Measurements from ENCODE around the gene ADAM19.

ADAM19 gene

DNA sequence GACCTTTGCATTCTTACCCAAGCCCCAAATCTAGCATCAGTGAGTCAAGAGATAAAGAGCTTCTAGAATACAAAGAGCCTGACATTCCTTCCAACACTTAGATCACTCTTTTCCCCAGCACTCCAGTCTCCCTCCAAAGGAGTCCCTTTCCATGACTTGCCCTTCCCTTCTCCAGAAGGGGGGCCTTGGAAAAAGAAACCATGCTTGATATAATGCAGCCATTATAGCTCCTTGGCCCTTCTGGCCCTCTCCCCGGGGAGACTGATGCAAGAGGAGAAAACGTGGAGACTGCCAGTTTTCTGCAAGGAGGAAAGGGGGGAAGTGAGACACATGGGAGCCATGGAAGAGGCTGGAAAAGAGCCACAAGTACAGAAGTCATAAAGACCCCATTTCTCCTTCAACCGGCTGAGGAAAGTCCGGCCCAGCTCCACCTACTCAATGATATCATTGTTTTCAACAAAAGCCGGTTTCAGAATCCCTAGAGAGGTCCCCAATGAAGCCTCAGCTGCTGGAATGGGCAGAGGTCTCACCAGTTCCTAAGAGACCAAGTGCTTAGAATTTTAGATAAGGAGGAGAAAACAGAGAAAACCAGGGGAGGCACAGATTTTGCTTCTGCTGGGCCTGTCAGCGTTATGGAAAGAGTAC, 29.0 kb downstream of the ADAM19 start:
- TF ChIP-seq, protein P1, sequence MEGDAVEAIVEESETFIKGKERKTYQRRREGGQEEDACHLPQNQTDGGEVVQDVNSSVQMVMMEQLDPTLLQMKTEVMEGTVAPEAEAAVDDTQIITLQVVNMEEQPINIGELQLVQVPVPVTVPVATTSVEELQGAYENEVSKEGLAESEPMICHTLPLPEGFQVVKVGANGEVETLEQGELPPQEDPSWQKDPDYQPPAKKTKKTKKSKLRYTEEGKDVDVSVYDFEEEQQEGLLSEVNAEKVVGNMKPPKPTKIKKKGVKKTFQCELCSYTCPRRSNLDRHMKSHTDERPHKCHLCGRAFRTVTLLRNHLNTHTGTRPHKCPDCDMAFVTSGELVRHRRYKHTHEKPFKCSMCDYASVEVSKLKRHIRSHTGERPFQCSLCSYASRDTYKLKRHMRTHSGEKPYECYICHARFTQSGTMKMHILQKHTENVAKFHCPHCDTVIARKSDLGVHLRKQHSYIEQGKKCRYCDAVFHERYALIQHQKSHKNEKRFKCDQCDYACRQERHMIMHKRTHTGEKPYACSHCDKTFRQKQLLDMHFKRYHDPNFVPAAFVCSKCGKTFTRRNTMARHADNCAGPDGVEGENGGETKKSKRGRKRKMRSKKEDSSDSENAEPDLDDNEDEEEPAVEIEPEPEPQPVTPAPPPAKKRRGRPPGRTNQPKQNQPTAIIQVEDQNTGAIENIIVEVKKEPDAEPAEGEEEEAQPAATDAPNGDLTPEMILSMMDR (IDR thresholded peaks at IDR 0.05): no peak
- no peak overlapping the region for H3K9ac ChIP-seq
- H3K79me2 ChIP-seq: no peaks in the 10 kb centered on the region
- H3K27ac ChIP-seq: no peak overlapping the region
- H3K4me3 ChIP-seq (ENCODE audit: low read depth, low read length): no peak overlapping the region
- H3K27me3 ChIP-seq (ENCODE audit: control insufficient read depth, insufficient read depth, low read length): no peaks in the 10 kb centered on the region
- H3K9me3 ChIP-seq (ENCODE audit: control insufficient read depth, low read length): no peaks in the 10 kb centered on the region
- H2AFZ ChIP-seq: no peak overlapping the region
- H3K4me1 ChIP-seq: no peaks in the 10 kb centered on the region
- no peak overlapping the region for H3K4me2 ChIP-seq (ENCODE audit: low read length)
- H3K36me3 ChIP-seq (ENCODE audit: control insufficient read depth, insufficient read depth, low read length): no peaks in the 10 kb centered on the region

DNA sequence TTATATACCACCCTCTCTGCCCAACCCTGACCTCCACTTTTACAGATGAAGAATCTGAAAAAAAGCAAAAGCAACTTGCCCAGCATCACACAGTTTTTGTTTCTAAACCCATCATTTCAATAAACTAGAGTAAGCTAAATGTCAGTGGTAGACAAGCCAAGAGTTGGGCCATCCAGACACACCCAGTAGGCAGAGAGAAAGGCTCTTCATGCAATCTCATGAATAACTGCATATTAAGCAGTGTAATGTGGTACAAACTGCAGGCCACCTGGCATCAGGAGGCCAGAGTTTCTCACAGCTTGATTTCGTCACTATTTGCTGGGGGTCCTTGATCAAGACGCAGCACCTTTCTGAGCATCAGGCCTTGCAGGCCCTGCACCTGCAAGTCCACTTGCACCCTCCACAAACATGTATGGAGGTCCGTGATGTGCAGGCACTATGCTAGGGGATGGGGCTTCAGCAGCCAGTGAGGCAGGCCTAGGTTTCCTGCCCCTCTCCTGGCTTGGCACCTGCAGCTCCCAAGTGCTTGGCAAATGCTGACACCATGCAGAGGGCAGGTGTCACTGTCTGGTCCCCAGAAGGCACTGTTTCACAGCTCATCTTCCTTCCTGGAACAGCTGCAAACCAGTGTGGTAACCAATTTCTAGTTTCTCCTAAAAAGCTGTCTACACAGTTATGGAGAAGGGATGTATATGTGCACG, 29.8 kb downstream of the ADAM19 start:
- TF ChIP-seq, protein P1 (IDR thresholded peaks at IDR 0.05): no peak
- H3K27ac ChIP-seq: no peak overlapping the region

DNA sequence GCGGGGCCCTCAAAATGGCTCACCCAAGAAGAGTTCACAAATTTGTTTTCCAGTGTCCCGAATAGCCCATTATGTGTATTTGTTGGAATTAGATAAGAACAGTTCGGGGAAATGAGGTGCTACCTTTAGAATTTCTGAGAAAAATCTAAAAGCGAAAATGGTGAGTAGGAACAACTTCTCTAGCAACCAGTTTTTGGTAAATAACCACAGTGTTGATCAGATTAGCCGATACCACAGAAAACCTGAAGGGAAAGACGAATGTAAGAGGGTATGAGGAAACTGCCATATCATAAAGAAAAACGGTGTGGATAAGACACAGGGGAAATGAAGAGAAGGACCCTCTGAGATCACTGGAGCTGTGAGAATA, 31.0 kb downstream of the ADAM19 start:
- TF ChIP-seq, protein P1 (IDR thresholded peaks at IDR 0.05): no peak
- no peaks in the 10 kb centered on the region for H3K79me2 ChIP-seq
- H3K9me3 ChIP-seq (ENCODE audit: control insufficient read depth, low read length): no peaks in the 10 kb centered on the region
- no peaks in the 10 kb centered on the region for H3K27me3 ChIP-seq (ENCODE audit: control insufficient read depth, insufficient read depth, low read length)
- no peak overlapping the region for H3K4me3 ChIP-seq (ENCODE audit: low read depth, low read length)
- H3K27ac ChIP-seq: no peak overlapping the region
- no peaks in the 10 kb centered on the region for H3K4me1 ChIP-seq
- H3K4me2 ChIP-seq (ENCODE audit: low read length): no peak overlapping the region
- H3K36me3 ChIP-seq (ENCODE audit: control insufficient read depth, insufficient read depth, low read length): no peaks in the 10 kb centered on the region
- H2AFZ ChIP-seq: no peak overlapping the region
- no peak overlapping the region for H3K9ac ChIP-seq

More for the DNA sequence above, 29.8 kb downstream of the ADAM19 start:
- no peaks in the 10 kb centered on the region for H3K27me3 ChIP-seq (ENCODE audit: control insufficient read depth, insufficient read depth, low read length)
- no peaks in the 10 kb centered on the region for H3K79me2 ChIP-seq
- no peak overlapping the region for H3K9ac ChIP-seq
- H2AFZ ChIP-seq: no peak overlapping the region
- H3K9me3 ChIP-seq (ENCODE audit: control insufficient read depth, low read length): no peaks in the 10 kb centered on the region
- no peak overlapping the region for H3K4me2 ChIP-seq (ENCODE audit: low read length)
- H3K4me3 ChIP-seq (ENCODE audit: low read depth, low read length): no peak overlapping the region
- no peaks in the 10 kb centered on the region for H3K36me3 ChIP-seq (ENCODE audit: control insufficient read depth, insufficient read depth, low read length)
- no peaks in the 10 kb centered on the region for H3K4me1 ChIP-seq

DNA sequence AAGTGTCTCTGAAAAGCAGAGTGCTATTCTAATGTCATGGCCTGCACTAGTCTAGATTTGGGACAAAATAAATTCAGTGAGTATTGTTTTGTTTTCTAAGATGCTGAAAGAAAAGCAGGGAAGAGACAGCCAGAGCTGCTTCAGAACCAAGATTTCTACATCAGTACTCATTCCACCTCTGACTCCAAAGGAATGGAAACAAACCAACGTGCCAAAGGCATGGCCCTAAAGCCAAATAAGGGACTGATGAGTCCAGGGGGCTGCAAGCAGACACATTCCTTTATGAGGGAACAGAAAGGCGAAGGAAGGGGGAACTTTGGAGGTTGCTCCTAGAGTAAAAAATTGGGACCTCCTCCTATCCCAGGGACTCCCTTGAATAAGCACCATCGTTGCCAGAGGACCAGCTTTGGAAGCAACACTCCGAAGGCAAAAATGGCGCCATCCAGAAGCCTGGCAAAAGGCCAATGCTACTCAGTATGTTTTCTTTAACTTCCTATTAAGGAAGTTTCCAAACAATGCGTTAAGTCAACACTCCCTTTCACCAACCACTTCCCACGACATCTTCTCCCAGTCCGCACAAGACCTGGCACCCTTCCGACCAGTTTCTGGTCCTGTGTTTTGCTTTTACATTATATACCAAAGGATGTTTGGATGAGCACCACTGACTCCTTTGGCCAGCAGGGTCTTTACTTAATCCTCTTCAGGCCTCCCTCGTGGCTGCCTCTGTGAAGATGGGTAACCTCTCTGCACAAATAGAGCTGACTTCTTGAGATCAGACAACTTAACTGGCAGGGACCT, 31.6 kb downstream of the ADAM19 start:
- Histone ChIP-seq H3K27me3 (ENCODE audit: control insufficient read depth, insufficient read depth, low read length) (no peaks in the 10 kb centered on the region), H3K79me2 (no peaks in the 10 kb centered on the region), H2AFZ (no peak overlapping the region), H3K4me2 (ENCODE audit: low read length) (no peak overlapping the region), H3K36me3 (ENCODE audit: control insufficient read depth, insufficient read depth, low read length) (no peaks in the 10 kb centered on the region), H3K4me3 (ENCODE audit: low read depth, low read length) (no peak overlapping the region), H3K9me3 (ENCODE audit: control insufficient read depth, low read length) (no peaks in the 10 kb centered on the region), H3K9ac (no peak overlapping the region), H3K4me1 (no peaks in the 10 kb centered on the region), H3K27ac (no peak overlapping the region)
- TF ChIP-seq, protein P1 (IDR thresholded peaks at IDR 0.05): no peak

All from parathyroid adenoma (tissue), 2 donors.